Germinal center (tissue), 1 donor: Measurements from ENCODE around the gene DPP10.

ENCODE experiments used
- DNase-seq: peaks from one replicate; pipeline ENCODE4 v3.0.0; 2012; ENCODE audit warnings: mixed read lengths, low spot score

Gene DPP10

DNA sequence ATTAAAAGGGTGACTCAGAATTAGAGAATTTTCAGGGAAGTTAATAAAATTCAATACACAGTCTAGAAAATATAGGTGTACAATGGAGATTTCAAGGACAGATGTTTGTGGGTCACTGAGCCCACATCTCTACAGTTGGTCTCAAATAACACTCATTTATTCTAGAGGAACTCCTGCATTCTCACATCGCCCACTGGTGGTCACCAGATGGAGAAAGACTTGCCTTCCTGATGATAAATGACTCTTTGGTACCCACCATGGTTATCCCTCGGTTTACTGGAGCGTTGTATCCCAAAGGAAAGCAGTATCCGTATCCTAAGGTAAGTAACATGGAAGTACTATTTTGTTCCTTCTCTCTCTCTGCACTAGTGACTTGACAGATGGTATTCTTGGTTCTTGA lies 1297.1 kb downstream of the DPP10 start:
- DNase-seq, result no peak

DNA sequence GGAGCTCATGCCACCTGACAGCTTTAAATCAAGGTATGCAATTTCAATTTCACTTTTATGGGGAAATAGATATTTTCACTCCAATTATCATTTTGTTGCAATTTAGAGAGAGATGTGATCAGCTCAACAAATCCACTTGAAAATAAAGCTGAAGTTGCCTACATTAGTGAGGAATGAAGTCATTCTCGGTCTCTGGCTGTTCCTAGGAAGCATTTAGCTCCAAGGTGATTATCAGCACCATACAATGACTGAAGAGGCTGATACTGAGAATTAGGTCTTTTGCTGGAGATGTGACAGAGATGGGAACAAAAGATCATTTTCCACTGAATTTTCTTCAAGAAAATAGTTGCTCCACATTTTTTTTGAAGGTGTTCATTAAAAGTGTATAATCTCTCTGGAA lies 1303.7 kb downstream of the DPP10 start:
- DNase-seq, result no peak

DNA sequence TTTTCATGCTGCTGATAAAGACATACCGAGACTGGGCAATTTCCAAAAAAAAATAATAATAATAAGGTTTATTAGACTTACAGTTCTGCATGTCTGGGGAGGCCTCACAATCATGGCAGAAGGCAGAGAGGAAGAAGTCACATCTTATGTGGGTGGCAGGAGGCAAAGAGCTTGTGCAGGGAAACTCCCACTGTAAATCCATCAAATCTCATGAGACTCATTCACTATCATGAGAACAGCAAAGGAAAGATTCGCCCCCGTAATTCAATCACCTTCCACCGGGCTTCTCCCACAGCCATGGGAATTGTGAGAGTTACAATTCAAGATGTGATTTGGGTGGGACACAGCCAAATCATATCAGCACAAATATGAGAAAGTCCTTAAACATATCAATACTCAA lies 1314.8 kb downstream of the DPP10 start:
- no peak for DNase-seq

DNA sequence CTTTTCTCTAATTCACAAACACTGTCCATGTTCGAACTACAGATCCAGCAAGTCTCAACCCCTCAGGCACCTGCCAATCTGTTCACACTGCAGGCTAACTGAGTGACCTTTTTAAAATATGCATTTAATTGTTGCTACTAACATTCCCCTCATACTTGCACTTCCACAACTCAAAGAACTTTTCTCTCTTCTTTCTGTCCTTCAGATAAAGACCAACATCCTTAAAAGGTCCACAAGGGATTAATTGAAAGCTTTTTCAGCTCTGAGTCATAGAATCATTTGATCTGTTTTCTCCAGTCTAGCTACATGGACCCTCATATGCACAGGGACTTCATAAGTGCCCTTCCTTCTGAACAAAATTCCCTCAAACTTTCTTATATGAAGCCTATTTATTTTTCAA lies 1321.2 kb downstream of the DPP10 start:
- no peak for DNase-seq

DNA sequence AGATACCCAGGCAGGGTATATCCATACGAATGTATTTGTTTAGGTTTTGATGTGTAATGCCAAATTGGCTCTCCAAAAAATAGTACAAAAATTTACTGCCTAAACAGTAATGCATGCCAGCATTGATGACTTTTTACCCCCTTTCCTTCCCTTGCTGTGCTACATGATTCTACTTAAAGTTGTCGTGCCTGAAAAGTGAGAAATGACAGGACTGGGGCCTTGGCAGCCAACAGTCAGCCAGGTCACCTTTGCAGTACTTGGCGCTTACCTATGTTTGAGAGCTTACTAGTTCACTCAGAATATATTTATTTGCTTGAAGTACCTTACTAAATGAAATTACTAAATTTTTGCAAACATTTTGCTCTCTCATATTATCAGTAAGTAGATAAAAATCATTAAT lies 1329.1 kb downstream of the DPP10 start:
- DNase-seq, result no peak

DNA sequence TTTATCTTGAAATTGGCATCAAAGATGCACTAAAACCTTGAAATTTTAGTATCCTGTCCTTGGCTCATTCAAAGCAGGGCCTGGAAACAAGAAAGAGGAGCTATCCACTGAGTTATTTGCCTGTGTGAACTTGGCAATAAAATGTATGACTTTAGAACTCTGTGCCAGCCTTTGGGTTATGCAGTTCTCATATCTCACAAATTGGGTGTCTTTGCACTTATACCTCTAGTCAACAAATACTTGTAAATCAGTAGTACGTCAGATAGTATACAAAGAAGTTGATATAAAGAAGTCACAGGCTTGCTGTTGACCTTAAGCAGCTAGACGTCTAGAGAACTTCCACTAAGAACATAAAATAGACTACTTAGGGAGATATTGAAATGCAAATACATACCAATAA lies 1331.9 kb downstream of the DPP10 start:
- no peak for DNase-seq

DNA sequence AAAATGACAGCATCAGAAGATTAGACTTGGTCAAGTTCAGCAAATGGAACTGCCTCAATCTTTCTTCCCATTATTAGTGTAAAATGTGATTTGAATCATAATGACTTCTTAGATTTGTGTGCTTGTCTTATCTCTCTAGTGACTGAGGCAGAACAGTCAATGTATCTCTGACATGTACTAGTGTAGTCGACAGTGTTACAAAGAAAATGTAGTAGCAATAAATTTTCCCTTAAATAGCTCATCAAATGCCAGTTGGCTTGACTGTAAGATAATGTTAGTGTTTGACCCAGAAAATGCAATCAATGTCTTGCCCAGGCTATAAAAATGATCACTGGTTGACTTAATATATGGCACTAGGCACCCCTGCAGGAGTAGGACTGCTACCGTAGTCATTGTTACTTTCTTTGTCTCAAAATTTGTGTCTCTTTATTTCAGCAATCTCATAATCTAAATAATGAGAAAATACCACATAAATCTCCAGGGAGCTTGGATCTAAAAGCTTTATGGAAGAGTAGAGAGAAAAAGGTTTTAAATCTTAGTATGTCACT lies 1336.7 kb downstream of the DPP10 start:
- no peak for DNase-seq

DNA sequence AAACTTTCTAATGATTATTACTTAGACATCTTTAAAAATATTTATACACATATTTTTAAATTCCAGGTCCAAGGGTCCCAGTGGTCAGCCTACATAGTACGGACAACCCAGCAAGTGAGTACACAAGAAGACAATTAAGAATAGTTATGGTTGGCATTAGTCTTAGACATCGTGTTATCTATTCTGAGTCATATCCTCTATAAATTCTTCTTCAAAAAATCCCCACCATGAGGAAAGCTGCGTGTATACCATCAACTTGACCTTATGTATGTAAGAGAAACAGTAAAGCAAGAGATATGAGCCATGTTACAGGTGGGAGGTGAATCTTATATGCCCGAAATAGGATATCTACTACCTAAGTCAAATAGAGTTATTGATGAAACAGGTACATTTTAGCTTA lies 1339.8 kb downstream of the DPP10 start:
- no peak for DNase-seq

DNA sequence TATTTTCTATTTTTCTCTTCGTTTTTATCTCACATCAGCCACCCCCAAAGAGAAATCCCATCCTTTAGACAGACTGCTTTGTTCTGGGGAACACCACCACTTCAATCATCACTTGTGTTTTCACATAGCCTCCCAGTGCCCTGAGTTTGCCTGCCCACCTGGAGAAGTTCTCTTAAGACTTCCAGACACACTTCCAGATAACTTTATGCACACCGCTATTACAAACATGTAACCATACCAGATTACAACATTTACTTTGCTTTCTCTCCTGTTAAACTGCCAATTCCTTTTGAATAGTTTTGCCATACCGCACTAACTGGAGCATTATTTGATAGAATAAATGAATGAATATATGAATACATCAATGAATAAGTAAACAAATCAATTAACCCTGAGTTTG lies 1353.6 kb downstream of the DPP10 start:
- DNase-seq, result no peak

DNA sequence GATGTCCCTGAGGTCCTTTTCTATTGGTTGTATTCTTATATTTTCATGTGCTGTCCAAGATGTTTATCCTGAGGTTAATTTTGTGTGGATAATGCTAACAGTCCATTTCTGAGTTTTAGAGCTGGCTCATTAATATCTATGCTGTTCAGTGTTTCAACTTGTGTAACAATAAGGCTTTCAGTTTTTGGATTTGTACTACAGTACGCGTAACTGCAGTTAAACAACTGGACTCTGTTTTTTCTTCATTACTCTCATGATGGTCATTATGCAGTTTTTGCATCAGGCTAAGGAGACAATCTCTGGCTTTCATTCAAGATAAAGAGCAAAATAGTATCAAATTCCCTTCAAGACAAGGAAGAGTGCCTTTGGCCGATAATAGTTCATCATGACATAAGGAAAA lies 1364.8 kb downstream of the DPP10 start:
- no peak for DNase-seq

DNA sequence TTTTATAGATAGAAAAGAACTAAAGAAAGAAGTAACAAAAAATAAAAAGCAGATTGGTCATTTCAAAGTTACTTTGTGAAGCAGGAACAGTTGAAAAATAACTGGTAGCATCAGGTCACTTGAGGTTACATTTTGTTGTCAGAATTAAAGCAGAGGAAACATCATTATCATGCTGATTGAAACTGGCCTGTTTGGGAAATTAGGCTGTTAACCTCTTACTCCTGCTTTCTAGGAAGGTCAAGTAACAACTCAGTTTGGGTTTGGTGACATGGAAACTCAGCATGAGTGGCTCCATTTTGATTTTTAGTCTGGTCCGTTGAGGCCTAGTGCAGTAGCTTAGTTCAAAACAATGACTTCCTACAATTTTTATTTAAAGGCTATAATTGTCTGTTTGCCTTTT lies 1383.5 kb downstream of the DPP10 start:
- DNase-seq, result no peak

DNA sequence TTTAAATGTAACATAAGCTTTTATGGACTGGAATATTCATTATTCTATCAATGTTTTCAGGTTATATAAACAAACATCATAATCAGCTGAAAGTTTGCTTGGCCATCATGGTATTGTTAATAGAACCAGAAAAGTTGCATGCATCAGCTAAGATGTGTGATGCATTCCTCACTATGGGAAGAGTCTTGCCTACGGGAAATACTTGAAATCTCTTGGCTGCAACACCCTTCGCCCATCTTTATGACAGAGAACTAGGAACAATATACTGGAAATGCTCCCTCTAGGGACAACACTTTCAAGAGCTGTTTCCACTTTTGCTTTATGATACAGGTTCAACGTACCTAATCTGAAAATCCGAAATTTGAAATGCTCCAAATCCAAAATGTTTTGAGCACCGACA lies 1390.8 kb downstream of the DPP10 start:
- no peak for DNase-seq

DNA sequence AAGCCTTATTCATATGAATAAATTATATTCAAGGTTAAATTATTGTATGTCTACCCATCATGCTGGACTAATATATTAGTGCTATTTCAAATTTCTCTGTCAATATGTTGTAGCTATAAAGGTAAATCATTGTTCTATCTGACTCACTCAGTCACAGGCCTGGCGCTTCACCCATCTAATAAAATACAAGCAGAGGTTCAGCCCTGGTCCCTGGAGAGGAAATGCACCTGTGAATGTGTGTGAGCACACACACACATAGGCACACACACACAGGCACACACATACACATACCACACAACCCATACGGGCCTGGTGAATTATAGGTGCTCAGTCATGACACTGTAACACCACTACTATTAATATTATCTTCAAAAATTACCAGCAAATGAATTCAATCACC lies 1396.1 kb downstream of the DPP10 start:
- no peak for DNase-seq

DNA sequence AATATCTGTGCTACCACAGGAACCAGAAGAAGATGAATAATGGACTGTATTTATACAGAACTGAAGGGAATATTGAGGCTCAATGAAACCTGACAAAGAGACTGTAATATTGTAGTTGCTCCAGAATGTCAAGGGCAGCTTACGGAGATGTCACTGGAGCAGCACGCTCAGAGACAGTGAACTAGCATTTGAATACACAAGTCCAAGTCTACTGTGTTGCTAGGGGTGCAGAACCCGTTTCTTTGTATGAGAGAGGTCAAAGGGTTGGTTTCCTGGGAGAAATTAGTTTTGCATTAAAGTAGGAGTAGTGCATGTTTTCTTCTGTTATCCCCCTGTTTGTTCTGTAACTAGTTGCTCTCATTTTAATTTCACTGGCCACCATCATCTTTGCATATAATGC lies 1399.9 kb downstream of the DPP10 start:
- no peak for DNase-seq

DNA sequence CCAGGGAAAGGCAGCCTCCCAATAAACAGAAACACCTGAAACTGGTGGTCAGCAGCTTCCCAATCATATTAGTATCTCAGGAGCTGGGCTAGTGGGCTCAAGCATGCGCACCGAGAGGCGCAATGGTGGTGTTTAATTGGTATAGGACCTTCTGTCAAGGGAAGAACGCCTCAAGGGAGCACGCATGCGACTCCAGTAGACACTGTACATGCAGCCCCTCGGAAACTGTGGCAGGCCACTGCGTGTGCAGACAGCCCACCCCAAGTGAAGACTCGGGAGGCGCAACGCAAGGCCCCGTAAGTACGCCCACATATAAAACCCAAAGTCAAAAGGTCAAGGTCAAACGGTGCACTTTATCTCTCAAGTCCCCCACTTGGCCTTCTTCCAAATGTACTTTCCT lies 1405.8 kb downstream of the DPP10 start:
- no peak for DNase-seq

DNA sequence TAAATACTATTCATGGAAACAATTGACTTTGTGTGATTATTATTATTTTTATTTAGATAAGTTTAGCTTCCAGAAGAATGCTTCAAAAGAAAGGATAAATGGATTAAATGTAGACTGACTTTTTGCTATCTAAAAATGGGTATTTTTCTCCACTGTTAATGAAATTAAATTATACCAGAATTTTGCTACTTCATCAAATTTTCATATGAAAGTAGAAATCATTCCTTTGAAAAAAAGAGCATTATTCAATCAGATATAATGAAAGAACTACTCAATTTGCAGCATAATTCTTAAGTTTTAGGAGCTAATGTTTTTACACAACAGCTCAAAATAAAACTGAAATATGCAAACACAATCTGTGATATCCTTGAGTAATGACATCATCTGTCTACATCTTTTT lies 1424.6 kb downstream of the DPP10 start:
- no peak for DNase-seq

DNA sequence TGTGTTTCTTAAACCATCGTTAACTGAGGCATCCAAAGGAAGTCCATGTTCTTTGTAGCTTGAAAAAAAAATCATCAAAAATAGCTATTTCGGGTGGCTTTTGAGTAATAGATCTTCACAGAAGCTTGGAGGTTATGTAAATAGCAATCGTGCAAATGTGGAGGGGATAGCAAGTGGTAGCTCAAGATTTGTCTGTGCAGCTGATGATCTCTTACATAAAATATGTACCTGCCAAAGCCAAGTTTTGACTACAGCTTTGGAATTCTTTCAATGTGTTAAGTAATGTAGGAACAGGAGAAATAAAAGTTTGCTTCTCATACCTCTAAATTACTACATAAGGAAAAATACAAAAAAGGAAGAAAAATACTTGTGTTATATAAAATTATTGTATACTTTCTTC lies 1432.0 kb downstream of the DPP10 start:
- DNase-seq, result no peak

DNA sequence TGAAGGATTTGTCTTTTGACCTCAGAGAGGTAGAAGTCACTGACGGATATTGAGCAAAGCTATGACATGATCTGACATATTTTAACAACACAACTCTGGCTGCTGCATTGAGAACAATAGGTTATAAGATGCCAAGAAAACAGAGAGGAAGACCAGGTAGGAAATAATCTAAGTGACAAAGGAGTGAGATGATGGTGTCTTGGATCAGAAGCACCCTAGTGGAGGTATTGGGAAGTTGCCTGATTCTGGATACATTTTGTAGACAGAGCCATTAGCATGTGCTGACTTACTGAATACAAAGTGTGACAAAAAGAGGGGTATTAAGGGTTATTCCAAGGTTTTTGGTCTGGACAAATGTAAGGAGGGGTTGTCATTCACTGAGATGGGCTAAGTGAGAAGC lies 1438.1 kb downstream of the DPP10 start:
- no peak for DNase-seq

DNA sequence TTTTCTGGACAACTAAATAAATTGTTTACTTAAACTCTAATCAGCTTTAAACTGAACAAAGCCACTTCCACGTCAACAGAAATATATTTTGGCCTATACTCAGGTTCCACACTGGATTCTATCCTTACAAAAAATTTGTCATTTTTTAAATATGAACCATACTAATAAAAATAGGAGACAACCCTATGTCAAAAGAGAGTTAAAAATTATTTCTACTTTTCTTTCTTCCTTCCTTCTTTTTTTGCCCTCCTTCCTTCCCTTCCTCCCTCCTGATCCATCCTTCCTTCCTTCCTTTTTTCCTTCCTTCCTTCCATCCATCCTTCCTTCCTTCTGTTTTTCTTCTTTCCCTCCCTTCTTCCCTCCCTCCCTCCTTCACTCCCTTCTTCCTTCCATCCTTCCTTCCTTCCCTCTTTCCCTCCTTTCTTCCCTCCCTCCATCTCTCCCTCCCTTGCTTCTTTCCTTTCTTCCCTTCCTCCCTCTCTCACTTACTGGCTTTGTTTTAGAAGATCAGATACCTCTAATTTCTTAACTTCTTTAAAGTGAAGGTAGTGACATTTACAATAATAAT lies 1444.9 kb downstream of the DPP10 start:
- DNase-seq, result no peak
